ENCODE data around the gene SLC38A1. TPM values are rescaled to one million over a fixed set of nuclear protein-coding genes. Genes with fewer than 3 reads are reported as not detected.

The SLC38A1 gene
- total RNA-seq, 4 donors from 2014 or later, result 237 to 472 (median 339) TPM

- H3K27me3 ChIP-seq, result no peaks in the 10 kb centered on the region
- ATAC-seq (no peak), DNase-seq (no peak)
- no peaks in the 10 kb centered on the region for H3K4me1 ChIP-seq
- intact Hi-C loops (cut with DNase I; ENCODE audit: low total_unique reads) (loop anchor here (1.0 kb wide), 1 partner anchor 155 kb away; no protein-coding TSS in a partner anchor), in situ Hi-C loops (cut with MboI; ENCODE audit: low sequenced_read_pairs in 4 of 4) (loop anchor here in 1 of 4 donors (25.0 kb wide), 1 partner anchor 866 kb away; no protein-coding TSS in a partner anchor)
- TF ChIP-seq POLR2A (IDR thresholded peaks at IDR 0.05) (no peak), CTCF (IDR thresholded peaks at IDR 0.05 in 4 of 5, conservative IDR thresholded peaks at IDR 0.05 in 1 of 5) (no peak)
- no peaks in the 10 kb centered on the region for H3K36me3 ChIP-seq
- H3K27ac ChIP-seq, result no peak overlapping the region
- no peak overlapping the region for H3K4me3 ChIP-seq
- no peaks in the 10 kb centered on the region for H3K9me3 ChIP-seq
Measured at GRCh38 chr12:46145881-46146280, 123.0 kb downstream of the SLC38A1 start.

GRCh38 chr12:46144433-46144832, 124.4 kb downstream of the SLC38A1 start:
- DNase-seq, result no peak
- no peak for ATAC-seq
- H3K36me3 ChIP-seq, result no peaks in the 10 kb centered on the region
- H3K27me3 ChIP-seq, result no peaks in the 10 kb centered on the region
- in situ Hi-C loops (cut with MboI; ENCODE audit: low sequenced_read_pairs in 4 of 4) (loop anchor here in 1 of 4 donors (25.0 kb wide), 1 partner anchor 868 kb away; no protein-coding TSS in a partner anchor), intact Hi-C loops (cut with DNase I; ENCODE audit: low total_unique reads) (no loop called here)
- no peaks in the 10 kb centered on the region for H3K9me3 ChIP-seq
- H3K4me1 ChIP-seq, result no peaks in the 10 kb centered on the region
- H3K27ac ChIP-seq, result no peak overlapping the region
- no peak overlapping the region for H3K4me3 ChIP-seq
- TF ChIP-seq POLR2A (IDR thresholded peaks at IDR 0.05), result no peak
- no peak for TF ChIP-seq CTCF (IDR thresholded peaks at IDR 0.05 in 4 of 5, conservative IDR thresholded peaks at IDR 0.05 in 1 of 5)

GRCh38 chr12:46136249-46136648, 132.6 kb downstream of the SLC38A1 start:
- Histone ChIP-seq H3K4me3 (no peak overlapping the region), H3K4me1 (no peaks in the 10 kb centered on the region), H3K9me3 (no peaks in the 10 kb centered on the region), H3K27me3 (no peaks in the 10 kb centered on the region), H3K36me3 (no peaks in the 10 kb centered on the region), H3K27ac (no peak overlapping the region)
- no peak for TF ChIP-seq POLR2A (IDR thresholded peaks at IDR 0.05)
- TF ChIP-seq CTCF (IDR thresholded peaks at IDR 0.05 in 4 of 5, conservative IDR thresholded peaks at IDR 0.05 in 1 of 5), result no peak
- DNase-seq, result no peak
- no peak for ATAC-seq
- in situ Hi-C loops (cut with MboI; ENCODE audit: low sequenced_read_pairs in 4 of 4), result loop anchor here in 1 of 4 donors (25.0 kb wide), 1 partner anchor 876 kb away; no protein-coding TSS in a partner anchor
- intact Hi-C loops (cut with DNase I; ENCODE audit: low total_unique reads), result no loop called here

GRCh38 chr12:46135750-46136149, 133.1 kb downstream of the SLC38A1 start:
- ATAC-seq, result no peak
- intact Hi-C loops (cut with DNase I; ENCODE audit: low total_unique reads), result no loop called here
- Histone ChIP-seq H3K9me3 (no peaks in the 10 kb centered on the region), H3K27ac (no peak overlapping the region), H3K36me3 (no peaks in the 10 kb centered on the region), H3K4me1 (no peaks in the 10 kb centered on the region), H3K27me3 (no peaks in the 10 kb centered on the region), H3K4me3 (no peak overlapping the region)
- DNase-seq, result no peak
- TF ChIP-seq CTCF (IDR thresholded peaks at IDR 0.05 in 4 of 5, conservative IDR thresholded peaks at IDR 0.05 in 1 of 5) (no peak), POLR2A (IDR thresholded peaks at IDR 0.05) (no peak)
- in situ Hi-C loops (cut with MboI; ENCODE audit: low sequenced_read_pairs in 4 of 4), result loop anchor here in 1 of 4 donors (25.0 kb wide), 1 partner anchor 877 kb away; no protein-coding TSS in a partner anchor

- Histone ChIP-seq H3K9me3 (no peaks in the 10 kb centered on the region), H3K4me1 (no peaks in the 10 kb centered on the region), H3K36me3 (no peaks in the 10 kb centered on the region), H3K4me3 (no peak overlapping the region), H3K27ac (no peak overlapping the region), H3K27me3 (no peaks in the 10 kb centered on the region)
- TF ChIP-seq POLR2A (IDR thresholded peaks at IDR 0.05), result no peak
- TF ChIP-seq CTCF (IDR thresholded peaks at IDR 0.05 in 4 of 5, conservative IDR thresholded peaks at IDR 0.05 in 1 of 5), result no peak
- no peak for ATAC-seq
- no peak for DNase-seq
- in situ Hi-C loops (cut with MboI; ENCODE audit: low sequenced_read_pairs in 4 of 4), result loop anchor here in 1 of 4 donors (25.0 kb wide), 1 partner anchor 877 kb away; no protein-coding TSS in a partner anchor
- intact Hi-C loops (cut with DNase I; ENCODE audit: low total_unique reads), result no loop called here
Measured at GRCh38 chr12:46134852-46135251, 134.0 kb downstream of the SLC38A1 start.
